HEK293 (cell line): ENCODE measurements around the gene PPP1R14B.

Source experiments
- CTCF ChIA-PET: fragments of 350-600 bp; formaldehyde crosslinking; extraction: SDS; loops from one replicate; lab custom pipeline; 2021; ENCODE audit warnings: antibody characterized with exemption; lab: Yijun Ruan, JAX
- POLR2A ChIA-PET: fragments of 300-600 bp; formaldehyde crosslinking; extraction: SDS; loops from one replicate; lab custom pipeline; 2020; ENCODE audit warnings: antibody characterized with exemption, inconsistent platforms; lab: Yijun Ruan, JAX
- H3K27ac ChIP-seq: fragments of 200-500 bp; sonication (Bioruptor generic); 2 replicates; pipeline ENCODE4 v1.5.1; 2014; ENCODE audit warnings: low read depth, low read length, control low read depth, inconsistent platforms; ENCODE audit errors: extremely low read depth
- H3K36me3 ChIP-seq, 2 experiments: fragments of 200-500 bp in 1 of 2; sonication (Bioruptor generic) in 1 of 2; 1 replicate in 1 of 2; 2 replicates in 1 of 2; pipeline ENCODE4 v1.5.1; 2014 to 2017; ENCODE audit warnings: inconsistent platforms in 2 of 2, low read length in 2 of 2; ENCODE audit not compliant: control insufficient read depth in 2 of 2, insufficient read depth in 1 of 2
- H3K4me1 ChIP-seq: fragments of 200-500 bp; sonication (Bioruptor generic); 2 replicates; pipeline ENCODE4 v1.5.1; 2014; ENCODE audit warnings: mild to moderate bottlenecking, low read length, inconsistent platforms; ENCODE audit not compliant: control insufficient read depth, insufficient read depth
- H3K4me3 ChIP-seq: 2 replicates; pipeline ENCODE4 v1.5.1; 2011; ENCODE audit warnings: low read depth, mild to moderate bottlenecking, control low read depth, low read length, moderate library complexity
- H3K9me3 ChIP-seq: fragments of 200-500 bp; sonication (Bioruptor generic); 2 replicates; pipeline ENCODE4 v1.5.1; 2014; ENCODE audit warnings: low read depth, low read length, inconsistent platforms; ENCODE audit not compliant: control insufficient read depth, insufficient read depth
- EGR2 ChIP-seq: fragments of 450-650 bp; formaldehyde crosslinking; IDR thresholded peaks from 2 replicates; pipeline ENCODE4 v1.5.1; 2016; ENCODE audit warnings: low read depth, missing biosample characterization, missing genetic modification characterization
- KLF1 ChIP-seq: fragments of 450-650 bp; formaldehyde crosslinking; IDR thresholded peaks from 2 replicates; pipeline ENCODE4 v1.5.1; 2016; ENCODE audit warnings: missing biosample characterization, missing genetic modification characterization
- PATZ1 ChIP-seq: fragments of 450-650 bp; formaldehyde crosslinking; IDR thresholded peaks from 2 replicates; pipeline ENCODE4 v1.5.1; 2016; ENCODE audit warnings: missing biosample characterization, missing genetic modification characterization
- ZBTB26 ChIP-seq: fragments of 450-650 bp; formaldehyde crosslinking; optimal IDR thresholded peaks from 2 replicates; pipeline ENCODE3; 2016; ENCODE audit warnings: missing biosample characterization, mild to moderate bottlenecking, missing genetic modification characterization
- ZFHX2 ChIP-seq: fragments of 450-650 bp; formaldehyde crosslinking; conservative IDR thresholded peaks from 2 replicates; pipeline ENCODE4 v1.5.1; 2016; ENCODE audit warnings: missing biosample characterization, missing genetic modification characterization
- ZIC2 ChIP-seq: fragments of 450-650 bp; formaldehyde crosslinking; IDR thresholded peaks from 2 replicates; pipeline ENCODE4 v1.5.1; 2016; ENCODE audit warnings: missing biosample characterization, missing genetic modification characterization
- ZNF274 ChIP-seq, 2 experiments: fragments of 200-500 bp in 1 of 2; fragments of 450-650 bp in 1 of 2; sonication (Bioruptor generic) in 1 of 2; formaldehyde crosslinking in 1 of 2; IDR thresholded peaks; 2 replicates each; pipeline versions ENCODE4 v1.5.1 to v1.6.1; 2014 to 2016; ENCODE audit warnings: borderline replicate concordance in 1 of 2, inconsistent platforms in 1 of 2, low read length in 1 of 2, missing biosample characterization in 1 of 2, missing genetic modification characterization in 1 of 2
- ZNF394 ChIP-seq: fragments of 450-650 bp; formaldehyde crosslinking; IDR thresholded peaks from 2 replicates; pipeline ENCODE4 v1.5.1; 2016; ENCODE audit warnings: missing biosample characterization, missing genetic modification characterization, mild to moderate bottlenecking, moderate library complexity, borderline replicate concordance
- ZNF518A ChIP-seq: fragments of 450-650 bp; formaldehyde crosslinking; conservative IDR thresholded peaks from 2 replicates; pipeline ENCODE4 v1.5.1; 2016; ENCODE audit warnings: low read depth, missing biosample characterization, missing genetic modification characterization
- ZNF654 ChIP-seq: fragments of 450-650 bp; formaldehyde crosslinking; IDR thresholded peaks from 2 replicates; pipeline ENCODE4 v1.5.1; 2016; ENCODE audit warnings: low read depth, missing biosample characterization, missing genetic modification characterization
- ZNF658 ChIP-seq: fragments of 450-650 bp; formaldehyde crosslinking; IDR thresholded peaks from 2 replicates; pipeline ENCODE4; 2016; ENCODE audit warnings: missing biosample characterization, missing genetic modification characterization

The PPP1R14B gene

GRCh38 chr11:64294774-64295173, 48.0 kb upstream of the PPP1R14B start (continued):
- TF ChIP-seq ZIC2 (tag by site-specific recombination) = no peak
- TF ChIP-seq ZNF394 (tag by site-specific recombination) = no peak
- TF ChIP-seq ZNF654 (tag by site-specific recombination) = no peak

- H3K4me3 ChIP-seq = no peak overlapping the region; the same call in 1 of the 2 replicates
- CTCF ChIA-PET = interaction anchor here (0.6 to 1.4 kb wide), 4 partner anchors 8 to 86 kb away, joined by 3 to 6 read pairs (median 4); partner anchors contain the start of gene FERMT3
- H3K27ac ChIP-seq = no peak overlapping the region
- H3K9me3 ChIP-seq = no peaks in the 10 kb centered on the region
- no peaks in the 10 kb centered on the region for H3K4me1 ChIP-seq
- POLR2A ChIA-PET = no interaction called here
- TF ChIP-seq ZNF518A (tag by site-specific recombination) (no peak), PATZ1 (no peak)
- H3K36me3 ChIP-seq = peaks cover 0 to 15% of the 10 kb centered on the region in 2 experiments; a peak in 1 of 3 replicates
Measured at GRCh38 chr11:64292460-64293254, 45.9 kb upstream of the PPP1R14B start.

GRCh38 chr11:64291752-64292459, 45.2 kb upstream of the PPP1R14B start:
- POLR2A ChIA-PET = no interaction called here
- CTCF ChIA-PET = interaction anchor here (1.0 to 1.4 kb wide), 2 partner anchors 9 to 63 kb away, joined by 3 to 6 read pairs; no protein-coding TSS in a partner anchor

More at GRCh38 chr11:64291752-64292459, 45.2 kb upstream of the PPP1R14B start:
- TF ChIP-seq ZBTB26 (tag by site-specific recombination) = peak; percentile 44
- TF ChIP-seq EGR2 (tag by site-specific recombination) = peak; percentile 26; the same call in 1 of the 2 replicates
- no peak for TF ChIP-seq ZNF658 (tag by site-specific recombination)
- TF ChIP-seq ZNF274 (IDR thresholded peaks at IDR 0.05; ENCODE audit: low read length) = no peak
- no peak for TF ChIP-seq ZNF274 (tag by site-specific recombination; IDR thresholded peaks at IDR 0.05; ENCODE audit: borderline replicate concordance)
- TF ChIP-seq ZFHX2 (tag by site-specific recombination) = peak; percentile 97
- 0 out of 2 replicates have a peak, but pooled peaks have one; percentile 14 for TF ChIP-seq KLF1 (tag by site-specific recombination)
- H3K4me1 ChIP-seq = no peaks in the 10 kb centered on the region
- H3K36me3 ChIP-seq = peaks cover 0 to 23% of the 10 kb centered on the region in 2 experiments; a peak in 1 of 3 replicates
- H3K9me3 ChIP-seq = no peaks in the 10 kb centered on the region
- H3K4me3 ChIP-seq = peak overlapping the region; percentile 25
- no peak overlapping the region; the same call in 1 of the 2 replicates for H3K27ac ChIP-seq
